HL-60 (cell line): Measurements from ENCODE around the gene ALMS1.
"Not testable (repeated sequence)": the region's sequence is repeated elsewhere in the genome, so short reads cannot be mapped to it uniquely, and the experiment has no call there.

Source experiments
- DNase-seq, 2 experiments: peaks; one replicate each; pipeline ENCODE4 v3.0.0-alpha.2; 2010 to 2020; ENCODE audit warnings: low read depth in 1 of 2, low spot score in 1 of 2
- H3K27ac ChIP-seq: fragments of 250-450 bp; sonication (Bioruptor Pico); replicated peaks from 2 replicates; pipeline ENCODE4 v1.5.1; 2020; ENCODE audit warnings: mild to moderate bottlenecking, moderate library complexity
- H3K27me3 ChIP-seq: fragments of 250-450 bp; sonication (Bioruptor Pico); 2 replicates; pipeline ENCODE4 v1.5.1; 2021; ENCODE audit warnings: mild to moderate bottlenecking, moderate library complexity; ENCODE audit not compliant: insufficient read depth, poor library complexity, severe bottlenecking
- H3K4me3 ChIP-seq: replicated peaks from 2 replicates; pipeline ENCODE4 v1.5.1; 2011; ENCODE audit warnings: mild to moderate bottlenecking, control low read depth, low read length; ENCODE audit not compliant: insufficient read depth
- GABPA ChIP-seq: IDR thresholded peaks from 2 replicates; pipeline ENCODE4 v1.6.1; 2012; ENCODE audit warnings: low read depth
- POLR2AphosphoS5 ChIP-seq: IDR thresholded peaks from 2 replicates; pipeline ENCODE4 v1.6.1; 2012; ENCODE audit warnings: low read depth
- SPI1 ChIP-seq: IDR thresholded peaks from 2 replicates; pipeline ENCODE4 v1.6.1; 2012; ENCODE audit warnings: low read depth, mild to moderate bottlenecking, borderline replicate concordance
- TF ChIP-seq, protein P1 (sequence below): IDR thresholded peaks from 2 replicates; pipeline ENCODE4 v1.6.1; 2012; ENCODE audit warnings: low read depth; ENCODE audit not compliant: insufficient replicate concordance
- TF ChIP-seq, protein P2 (sequence below): IDR thresholded peaks from one replicate; pipeline ENCODE4 v1.5.1; 2011; ENCODE audit warnings: low read length, control low read depth, inconsistent platforms; ENCODE audit not compliant: insufficient read depth

ALMS1 gene

DNA sequence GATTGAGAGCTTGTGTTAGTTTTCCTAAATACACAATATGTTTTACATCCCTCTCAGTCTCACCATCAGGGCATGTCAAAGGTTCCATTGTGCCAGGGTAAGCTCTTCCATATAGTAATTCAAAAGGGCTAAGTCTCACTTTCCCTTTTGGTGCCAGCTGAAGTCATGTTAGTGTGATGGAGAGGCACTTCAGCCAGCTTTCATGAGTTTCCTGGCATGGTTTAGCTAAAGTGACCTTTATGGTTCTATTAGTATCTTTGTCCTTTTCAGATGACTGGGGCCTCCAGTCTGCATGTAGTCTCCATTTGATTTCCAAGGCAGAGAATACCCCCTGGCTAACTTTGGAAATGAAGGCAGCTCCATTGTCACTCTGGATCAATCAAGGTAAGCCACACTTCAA, 229.4 kb downstream of the ALMS1 start:
- TF ChIP-seq POLR2AphosphoS5 (no peak), GABPA (no peak), SPI1 (no peak)
- TF ChIP-seq, protein P1, sequence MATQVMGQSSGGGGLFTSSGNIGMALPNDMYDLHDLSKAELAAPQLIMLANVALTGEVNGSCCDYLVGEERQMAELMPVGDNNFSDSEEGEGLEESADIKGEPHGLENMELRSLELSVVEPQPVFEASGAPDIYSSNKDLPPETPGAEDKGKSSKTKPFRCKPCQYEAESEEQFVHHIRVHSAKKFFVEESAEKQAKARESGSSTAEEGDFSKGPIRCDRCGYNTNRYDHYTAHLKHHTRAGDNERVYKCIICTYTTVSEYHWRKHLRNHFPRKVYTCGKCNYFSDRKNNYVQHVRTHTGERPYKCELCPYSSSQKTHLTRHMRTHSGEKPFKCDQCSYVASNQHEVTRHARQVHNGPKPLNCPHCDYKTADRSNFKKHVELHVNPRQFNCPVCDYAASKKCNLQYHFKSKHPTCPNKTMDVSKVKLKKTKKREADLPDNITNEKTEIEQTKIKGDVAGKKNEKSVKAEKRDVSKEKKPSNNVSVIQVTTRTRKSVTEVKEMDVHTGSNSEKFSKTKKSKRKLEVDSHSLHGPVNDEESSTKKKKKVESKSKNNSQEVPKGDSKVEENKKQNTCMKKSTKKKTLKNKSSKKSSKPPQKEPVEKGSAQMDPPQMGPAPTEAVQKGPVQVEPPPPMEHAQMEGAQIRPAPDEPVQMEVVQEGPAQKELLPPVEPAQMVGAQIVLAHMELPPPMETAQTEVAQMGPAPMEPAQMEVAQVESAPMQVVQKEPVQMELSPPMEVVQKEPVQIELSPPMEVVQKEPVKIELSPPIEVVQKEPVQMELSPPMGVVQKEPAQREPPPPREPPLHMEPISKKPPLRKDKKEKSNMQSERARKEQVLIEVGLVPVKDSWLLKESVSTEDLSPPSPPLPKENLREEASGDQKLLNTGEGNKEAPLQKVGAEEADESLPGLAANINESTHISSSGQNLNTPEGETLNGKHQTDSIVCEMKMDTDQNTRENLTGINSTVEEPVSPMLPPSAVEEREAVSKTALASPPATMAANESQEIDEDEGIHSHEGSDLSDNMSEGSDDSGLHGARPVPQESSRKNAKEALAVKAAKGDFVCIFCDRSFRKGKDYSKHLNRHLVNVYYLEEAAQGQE: no peak
- TF ChIP-seq, protein P2, sequence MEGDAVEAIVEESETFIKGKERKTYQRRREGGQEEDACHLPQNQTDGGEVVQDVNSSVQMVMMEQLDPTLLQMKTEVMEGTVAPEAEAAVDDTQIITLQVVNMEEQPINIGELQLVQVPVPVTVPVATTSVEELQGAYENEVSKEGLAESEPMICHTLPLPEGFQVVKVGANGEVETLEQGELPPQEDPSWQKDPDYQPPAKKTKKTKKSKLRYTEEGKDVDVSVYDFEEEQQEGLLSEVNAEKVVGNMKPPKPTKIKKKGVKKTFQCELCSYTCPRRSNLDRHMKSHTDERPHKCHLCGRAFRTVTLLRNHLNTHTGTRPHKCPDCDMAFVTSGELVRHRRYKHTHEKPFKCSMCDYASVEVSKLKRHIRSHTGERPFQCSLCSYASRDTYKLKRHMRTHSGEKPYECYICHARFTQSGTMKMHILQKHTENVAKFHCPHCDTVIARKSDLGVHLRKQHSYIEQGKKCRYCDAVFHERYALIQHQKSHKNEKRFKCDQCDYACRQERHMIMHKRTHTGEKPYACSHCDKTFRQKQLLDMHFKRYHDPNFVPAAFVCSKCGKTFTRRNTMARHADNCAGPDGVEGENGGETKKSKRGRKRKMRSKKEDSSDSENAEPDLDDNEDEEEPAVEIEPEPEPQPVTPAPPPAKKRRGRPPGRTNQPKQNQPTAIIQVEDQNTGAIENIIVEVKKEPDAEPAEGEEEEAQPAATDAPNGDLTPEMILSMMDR: no peak
- Histone ChIP-seq H3K27ac (no peak overlapping the region), H3K27me3 (no peaks in the 10 kb centered on the region), H3K4me3 (no peak overlapping the region)
- DNase-seq: no peak

DNA sequence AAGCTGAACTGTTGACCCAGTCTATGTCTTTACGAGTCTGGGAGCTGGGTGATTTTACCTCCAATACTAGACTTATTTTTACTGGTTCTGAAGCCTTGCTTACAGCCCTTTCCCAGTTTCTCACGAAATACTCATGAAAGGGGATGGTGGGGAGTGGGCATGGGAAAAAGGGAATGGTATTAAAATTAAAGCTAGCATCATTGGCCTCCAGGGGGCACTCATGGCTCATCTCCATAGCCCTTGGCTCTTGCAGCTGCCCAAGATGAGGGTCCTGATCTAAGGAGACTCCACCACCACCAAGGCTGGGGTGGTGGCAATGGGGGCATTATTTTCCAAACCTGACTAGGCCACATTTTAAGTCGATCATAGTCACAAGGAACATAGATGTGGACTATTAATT, 234.3 kb downstream of the ALMS1 start:
- not testable (repeated sequence) for H3K27me3 ChIP-seq, H3K27ac ChIP-seq, H3K4me3 ChIP-seq, DNase-seq

DNA sequence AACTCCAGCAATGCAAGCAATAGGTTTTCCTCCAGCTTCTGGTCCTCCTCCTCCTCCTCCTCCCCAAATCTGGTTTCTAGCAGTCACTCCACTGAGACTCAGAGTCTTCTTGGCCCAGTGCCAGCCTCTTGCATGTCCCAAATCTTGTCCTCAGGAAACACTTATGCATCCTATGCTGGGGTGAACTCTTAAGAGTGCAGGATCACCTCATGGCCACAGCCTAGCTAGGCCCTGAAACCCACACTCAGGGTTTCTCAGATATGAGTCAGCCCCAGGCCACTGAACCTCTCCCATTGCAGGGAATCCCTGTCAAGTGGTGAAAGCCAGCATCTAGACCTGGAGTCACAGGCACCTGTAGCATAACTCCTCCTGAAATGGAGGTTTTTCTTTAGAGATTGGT, 238.4 kb downstream of the ALMS1 start:
- DNase-seq, H3K4me3 ChIP-seq, H3K27ac ChIP-seq: not testable (repeated sequence)

DNA sequence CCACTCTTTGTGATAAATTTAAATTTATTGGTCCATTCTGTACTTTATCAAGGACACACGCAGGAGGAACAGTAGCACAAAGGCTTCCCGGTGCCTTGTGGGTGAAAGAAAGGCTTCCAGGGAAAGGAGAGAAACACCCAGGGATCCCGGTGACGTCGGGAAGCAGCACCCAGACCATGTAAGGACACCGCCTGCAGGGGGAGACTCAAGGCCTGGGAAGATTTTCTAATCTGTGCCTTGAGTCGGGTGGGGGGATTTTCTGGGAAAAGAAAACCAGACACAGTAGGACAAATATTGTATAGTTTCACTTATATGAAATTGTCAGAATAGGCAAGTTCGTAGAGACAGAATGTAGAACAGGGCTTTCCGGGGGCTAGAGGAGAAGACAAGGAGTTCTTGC, 239.0 kb downstream of the ALMS1 start:
- H3K27me3 ChIP-seq, H3K27ac ChIP-seq, DNase-seq, H3K4me3 ChIP-seq: not testable (repeated sequence)

More for the DNA sequence above, 238.4 kb downstream of the ALMS1 start:
- H3K27me3 ChIP-seq: not testable (repeated sequence)

DNA sequence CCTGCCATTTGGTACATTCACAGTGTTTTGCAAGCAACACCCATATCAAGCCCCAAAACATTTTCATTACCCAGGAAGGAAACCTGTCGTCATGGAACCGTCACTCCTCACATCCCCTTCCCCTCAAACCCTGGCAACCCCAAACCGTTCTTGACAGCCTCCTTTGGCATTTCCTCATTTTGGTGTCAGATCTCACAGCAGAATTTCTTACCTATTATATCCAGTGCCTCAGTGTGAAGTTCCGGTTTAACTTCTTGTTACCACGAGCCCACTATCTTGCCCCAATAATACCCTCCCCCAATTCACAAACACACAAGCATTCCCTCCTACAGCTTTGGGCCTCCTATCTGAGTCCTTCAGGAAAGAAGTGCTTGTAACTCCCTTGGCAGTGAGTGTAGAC, 240.6 kb downstream of the ALMS1 start:
- H3K27me3 ChIP-seq, H3K4me3 ChIP-seq: not testable (repeated sequence)
- peak; percentile 60; the same call in 1 of the 2 replicates for TF ChIP-seq SPI1
- H3K27ac ChIP-seq: peak overlapping the region; percentile 14; the same call in 1 of the 2 replicates
- DNase-seq: peak in 1 of 2 experiments; percentile 37

DNA sequence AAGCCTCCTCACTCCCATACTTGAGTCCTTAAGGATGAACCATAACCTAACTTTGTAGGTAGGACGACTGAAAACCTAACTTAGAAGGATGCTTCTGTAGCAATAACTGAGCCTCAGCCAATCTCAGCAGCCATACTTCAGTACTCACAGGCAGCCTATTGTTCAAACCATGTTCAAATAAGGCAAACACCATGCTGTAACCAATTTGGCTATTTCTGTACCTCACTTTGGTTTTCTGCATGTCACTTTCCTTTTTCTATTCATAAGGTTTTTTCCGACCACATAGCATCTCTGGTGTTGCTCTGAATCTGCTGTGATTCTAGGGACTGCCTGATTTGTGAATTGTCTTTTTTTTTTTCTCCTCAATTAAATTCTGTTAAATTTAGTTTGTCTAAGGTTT, 242.9 kb downstream of the ALMS1 start:
- H3K27me3 ChIP-seq, DNase-seq, H3K4me3 ChIP-seq, H3K27ac ChIP-seq: not testable (repeated sequence)

DNA sequence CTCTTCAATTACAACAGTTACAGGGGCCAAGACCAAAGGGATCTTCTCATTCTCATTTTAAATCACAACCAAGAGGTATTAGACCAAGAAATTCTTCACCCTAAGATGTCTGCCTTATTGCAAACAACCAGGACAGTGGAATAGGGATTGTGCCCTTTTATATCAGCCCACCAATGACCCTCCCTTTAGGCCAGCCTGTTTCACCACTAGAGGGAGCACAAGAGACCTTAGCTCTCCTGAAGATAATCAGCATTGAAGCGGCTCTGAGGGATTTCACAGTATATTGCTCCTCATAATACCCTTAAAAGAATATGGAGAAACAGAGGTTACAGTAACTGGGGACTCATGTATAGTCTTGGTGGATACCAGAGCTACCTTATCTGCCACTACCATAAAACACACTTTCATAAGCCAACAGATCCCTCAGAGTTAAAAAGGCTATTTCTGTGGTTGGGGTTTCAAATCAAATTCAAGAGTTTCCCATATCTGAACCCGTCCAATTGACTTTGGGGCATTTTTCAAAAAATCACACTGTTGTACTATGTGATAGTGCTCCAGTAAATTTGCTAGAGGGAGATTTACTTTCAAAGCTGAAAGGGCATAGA, 245.1 kb downstream of the ALMS1 start:
- DNase-seq, H3K27me3 ChIP-seq, H3K4me3 ChIP-seq, H3K27ac ChIP-seq: not testable (repeated sequence)
- TF ChIP-seq, protein P2: peak; percentile 16

DNA sequence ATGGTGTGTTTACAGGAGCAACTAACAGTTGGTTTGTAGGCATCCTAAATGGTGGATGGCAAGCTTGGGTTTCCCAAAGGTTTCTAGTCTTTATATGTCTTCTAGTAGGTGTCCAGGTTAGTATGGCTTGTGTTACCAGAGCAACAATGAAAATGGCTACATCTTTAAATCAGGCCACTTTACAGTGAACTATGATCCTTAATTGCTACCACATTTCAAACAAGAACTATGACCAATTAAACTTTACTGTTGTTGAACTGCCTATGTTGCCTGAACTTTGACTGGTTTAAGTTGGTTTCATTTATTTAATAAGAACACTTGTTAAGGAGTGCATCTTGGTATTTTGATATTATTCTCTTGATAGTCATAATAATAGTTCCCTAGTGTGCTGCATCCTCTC, 251.3 kb downstream of the ALMS1 start:
- H3K4me3 ChIP-seq, H3K27me3 ChIP-seq, H3K27ac ChIP-seq, DNase-seq: not testable (repeated sequence)
